Activated T-cell treated with anti-CD3 and anti-CD28 coated beads, Interleukin-2, amount 50 U/mL, for 4 hours (primary cell): ENCODE results near the gene LGR4. TPM values are rescaled to one million over a fixed set of nuclear protein-coding genes. Genes with fewer than 3 reads are reported as not detected.
"Not testable (repeated sequence)": the region's sequence is repeated elsewhere in the genome, so short reads cannot be mapped to it uniquely, and the experiment has no call there.

ENCODE experiments used
- ATAC-seq, 2 donors: fragments of 200-7000 bp; cut with Tn5 transposase; one replicate each; pipeline ENCODE4 v1.10.0; 2021
- DNase-seq: peaks from one replicate; pipeline ENCODE4 v3.0.0-alpha.2; 2020
- H3K27me3 Mint-ChIP-seq: one replicate; pipeline ENCODE4 v1.8.0; 2021; ENCODE audit warnings: low read depth, mixed read lengths
- H3K36me3 Mint-ChIP-seq: one replicate; pipeline ENCODE4 v1.8.0; 2022; ENCODE audit warnings: mixed read lengths; ENCODE audit not compliant: insufficient read depth
- H3K4me1 Mint-ChIP-seq: one replicate; pipeline ENCODE4 v1.8.0; 2021; ENCODE audit warnings: low read depth, mixed read lengths
- H3K4me3 Mint-ChIP-seq: one replicate; pipeline ENCODE4 v1.8.0; 2021; ENCODE audit warnings: mild to moderate bottlenecking, moderate library complexity, mixed read lengths
- H3K9me3 Mint-ChIP-seq: one replicate; pipeline ENCODE4 v1.8.0; 2021; ENCODE audit warnings: mixed read lengths
- total RNA-seq, 3 donors: library from RNA; stranded (reverse); gene quantifications; one replicate each; pipeline ENCODE4 v1.2.1, GENCODE V29; 2021

LGR4 gene
- total RNA-seq, 3 donors from 2014 or later: 0.21 to 0.61 (median 0.57) TPM

- DNase-seq: no peak
- Mint-ChIP-seq H3K4me1 (no peaks in the 10 kb centered on the region), H3K4me3 (no peak overlapping the region), H3K36me3 (peaks cover 15% of the 10 kb centered on the region), H3K9me3 (no peaks in the 10 kb centered on the region), H3K27me3 (no peaks in the 10 kb centered on the region)
- ATAC-seq: no peak
These were observed 124.9 kb downstream of the LGR4 start for GRCh38 chr11:27347359-27348339.

GRCh38 chr11:27339941-27340340 is 132.6 kb downstream of the LGR4 start:
- H3K9me3 Mint-ChIP-seq: no peaks in the 10 kb centered on the region
- peaks cover 1% of the 10 kb centered on the region for H3K36me3 Mint-ChIP-seq
- no peaks in the 10 kb centered on the region for H3K27me3 Mint-ChIP-seq
- H3K4me3 Mint-ChIP-seq: no peak overlapping the region
- no peak for DNase-seq
- H3K4me1 Mint-ChIP-seq: no peaks in the 10 kb centered on the region
- no peak for ATAC-seq

GRCh38 chr11:27334764-27335163 is 137.8 kb downstream of the LGR4 start:
- H3K9me3 Mint-ChIP-seq, H3K36me3 Mint-ChIP-seq: not testable (repeated sequence)

GRCh38 chr11:27331981-27332380 is 140.6 kb downstream of the LGR4 start:
- Mint-ChIP-seq H3K27me3 (no peaks in the 10 kb centered on the region), H3K4me1 (no peaks in the 10 kb centered on the region), H3K9me3 (no peaks in the 10 kb centered on the region), H3K4me3 (no peak overlapping the region), H3K36me3 (peaks cover 2% of the 10 kb centered on the region)
- DNase-seq (no peak), ATAC-seq (no peak)

More at GRCh38 chr11:27334764-27335163, 137.8 kb downstream of the LGR4 start:
- H3K4me3 Mint-ChIP-seq, H3K4me1 Mint-ChIP-seq, DNase-seq, ATAC-seq, H3K27me3 Mint-ChIP-seq: not testable (repeated sequence)

GRCh38 chr11:27330633-27331270 is 141.8 kb downstream of the LGR4 start:
- Mint-ChIP-seq H3K36me3 (peaks cover 2% of the 10 kb centered on the region), H3K4me1 (no peaks in the 10 kb centered on the region), H3K27me3 (no peaks in the 10 kb centered on the region)

GRCh38 chr11:27329867-27330632 is 142.5 kb downstream of the LGR4 start:
- DNase-seq (no peak), ATAC-seq (no peak)
- H3K36me3 Mint-ChIP-seq: peaks cover 2% of the 10 kb centered on the region
- H3K27me3 Mint-ChIP-seq: no peaks in the 10 kb centered on the region
- H3K9me3 Mint-ChIP-seq: no peaks in the 10 kb centered on the region
- H3K4me1 Mint-ChIP-seq: no peaks in the 10 kb centered on the region
- H3K4me3 Mint-ChIP-seq: no peak overlapping the region

More at GRCh38 chr11:27330633-27331270, 141.8 kb downstream of the LGR4 start:
- DNase-seq (no peak), ATAC-seq (no peak)
- H3K9me3 Mint-ChIP-seq: no peaks in the 10 kb centered on the region
- no peak overlapping the region for H3K4me3 Mint-ChIP-seq

- H3K9me3 Mint-ChIP-seq: no peaks in the 10 kb centered on the region
- H3K27me3 Mint-ChIP-seq: no peaks in the 10 kb centered on the region
- ATAC-seq: no peak
- no peaks in the 10 kb centered on the region for H3K4me1 Mint-ChIP-seq
- H3K4me3 Mint-ChIP-seq: no peak overlapping the region
- DNase-seq: no peak
- peaks cover 2% of the 10 kb centered on the region for H3K36me3 Mint-ChIP-seq
These were observed 144.0 kb downstream of the LGR4 start for GRCh38 chr11:27328614-27329013.

GRCh38 chr11:27327064-27327463 is 145.5 kb downstream of the LGR4 start:
- DNase-seq, H3K4me3 Mint-ChIP-seq, H3K27me3 Mint-ChIP-seq, H3K9me3 Mint-ChIP-seq, H3K36me3 Mint-ChIP-seq, ATAC-seq, H3K4me1 Mint-ChIP-seq: not testable (repeated sequence)

- DNase-seq, H3K4me1 Mint-ChIP-seq, H3K4me3 Mint-ChIP-seq, H3K27me3 Mint-ChIP-seq, ATAC-seq, H3K36me3 Mint-ChIP-seq, H3K9me3 Mint-ChIP-seq: not testable (repeated sequence)
These were observed 150.4 kb downstream of the LGR4 start for GRCh38 chr11:27322196-27322595.

- ATAC-seq, H3K4me1 Mint-ChIP-seq, H3K36me3 Mint-ChIP-seq, H3K27me3 Mint-ChIP-seq, H3K4me3 Mint-ChIP-seq, DNase-seq, H3K9me3 Mint-ChIP-seq: not testable (repeated sequence)
These were observed 151.2 kb downstream of the LGR4 start for GRCh38 chr11:27321340-27321739.

GRCh38 chr11:27319072-27319471 is 153.5 kb downstream of the LGR4 start:
- no peak overlapping the region for H3K4me3 Mint-ChIP-seq
- ATAC-seq: peak; percentile 93 to 96
- DNase-seq: no peak
- no peaks in the 10 kb centered on the region for H3K9me3 Mint-ChIP-seq
- H3K4me1 Mint-ChIP-seq: peaks cover 2% of the 10 kb centered on the region
- H3K36me3 Mint-ChIP-seq: no peaks in the 10 kb centered on the region
- peaks cover 5% of the 10 kb centered on the region for H3K27me3 Mint-ChIP-seq

- no peaks in the 10 kb centered on the region for H3K36me3 Mint-ChIP-seq
- H3K9me3 Mint-ChIP-seq: no peaks in the 10 kb centered on the region
- H3K4me1 Mint-ChIP-seq: peaks cover 2% of the 10 kb centered on the region
- H3K27me3 Mint-ChIP-seq: peaks cover 7% of the 10 kb centered on the region
- no peak for DNase-seq
- no peak overlapping the region for H3K4me3 Mint-ChIP-seq
- no peak for ATAC-seq
These were observed 154.8 kb downstream of the LGR4 start for GRCh38 chr11:27317751-27318150.
